C4-2B (cell line): ENCODE results near the gene ARHGAP12.

Experiments used
- H3K27ac ChIP-seq: fragments of 450-650 bp; 2 replicates; pipeline ENCODE4 v1.5.1; 2017
- ZFX ChIP-seq: fragments of 450-650 bp; IDR thresholded peaks from 2 replicates; pipeline ENCODE4 v1.6.1; 2017
- TF ChIP-seq, protein P1 (sequence below): fragments of 450-650 bp; conservative IDR thresholded peaks from 2 replicates; pipeline ENCODE4 v1.5.1; 2017; ENCODE audit warnings: mild to moderate bottlenecking

The ARHGAP12 gene

GRCh38 chr10:31873724-31874123 is 54.9 kb downstream of the ARHGAP12 start:
- TF ChIP-seq, protein P1, sequence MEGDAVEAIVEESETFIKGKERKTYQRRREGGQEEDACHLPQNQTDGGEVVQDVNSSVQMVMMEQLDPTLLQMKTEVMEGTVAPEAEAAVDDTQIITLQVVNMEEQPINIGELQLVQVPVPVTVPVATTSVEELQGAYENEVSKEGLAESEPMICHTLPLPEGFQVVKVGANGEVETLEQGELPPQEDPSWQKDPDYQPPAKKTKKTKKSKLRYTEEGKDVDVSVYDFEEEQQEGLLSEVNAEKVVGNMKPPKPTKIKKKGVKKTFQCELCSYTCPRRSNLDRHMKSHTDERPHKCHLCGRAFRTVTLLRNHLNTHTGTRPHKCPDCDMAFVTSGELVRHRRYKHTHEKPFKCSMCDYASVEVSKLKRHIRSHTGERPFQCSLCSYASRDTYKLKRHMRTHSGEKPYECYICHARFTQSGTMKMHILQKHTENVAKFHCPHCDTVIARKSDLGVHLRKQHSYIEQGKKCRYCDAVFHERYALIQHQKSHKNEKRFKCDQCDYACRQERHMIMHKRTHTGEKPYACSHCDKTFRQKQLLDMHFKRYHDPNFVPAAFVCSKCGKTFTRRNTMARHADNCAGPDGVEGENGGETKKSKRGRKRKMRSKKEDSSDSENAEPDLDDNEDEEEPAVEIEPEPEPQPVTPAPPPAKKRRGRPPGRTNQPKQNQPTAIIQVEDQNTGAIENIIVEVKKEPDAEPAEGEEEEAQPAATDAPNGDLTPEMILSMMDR: no peak
- no peak for TF ChIP-seq ZFX
- H3K27ac ChIP-seq: no peak overlapping the region

DNA sequence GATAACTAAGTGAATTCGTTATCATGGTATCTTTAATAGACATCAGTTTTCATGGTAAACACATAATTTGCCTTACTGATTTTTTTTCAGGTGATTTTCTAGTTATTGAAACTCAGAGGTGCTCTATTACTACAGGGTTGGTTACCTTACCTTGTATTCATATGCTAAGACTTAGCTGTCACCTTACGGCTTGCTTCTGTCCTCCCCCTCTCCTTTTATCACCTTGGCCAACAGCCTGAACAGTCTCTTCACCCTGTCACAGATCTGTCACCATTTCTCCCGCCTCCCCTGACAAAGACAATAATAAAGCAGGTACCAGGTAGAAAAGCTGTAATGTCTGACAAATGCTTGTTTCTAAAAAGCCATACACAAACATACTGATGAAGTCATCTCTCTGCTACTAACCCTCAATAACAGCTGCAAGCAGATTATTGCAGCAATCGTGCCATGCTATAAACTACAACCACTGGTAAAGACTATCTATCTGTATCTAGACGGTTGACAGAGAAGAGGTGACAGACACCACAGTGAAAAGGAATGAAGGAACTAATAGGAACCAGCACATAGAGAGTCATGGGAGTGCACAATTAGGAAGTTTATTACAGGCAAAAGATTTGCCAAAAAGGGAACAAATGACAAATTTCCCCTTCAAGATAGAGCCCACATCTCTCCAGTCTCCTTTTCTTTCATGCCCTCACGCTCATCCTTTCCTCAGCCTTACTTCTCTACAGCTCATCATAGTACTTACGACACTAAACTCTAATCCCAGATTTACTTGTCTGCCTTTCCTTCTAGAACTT is 57.2 kb downstream of the ARHGAP12 start:
- TF ChIP-seq, protein P1: no peak
- no peak for TF ChIP-seq ZFX
- H3K27ac ChIP-seq: no peak overlapping the region

- TF ChIP-seq, protein P1: no peak
- TF ChIP-seq ZFX: no peak
- no peak overlapping the region for H3K27ac ChIP-seq
Observed at GRCh38 chr10:31867646-31868045, 61.0 kb downstream of the ARHGAP12 start.

DNA sequence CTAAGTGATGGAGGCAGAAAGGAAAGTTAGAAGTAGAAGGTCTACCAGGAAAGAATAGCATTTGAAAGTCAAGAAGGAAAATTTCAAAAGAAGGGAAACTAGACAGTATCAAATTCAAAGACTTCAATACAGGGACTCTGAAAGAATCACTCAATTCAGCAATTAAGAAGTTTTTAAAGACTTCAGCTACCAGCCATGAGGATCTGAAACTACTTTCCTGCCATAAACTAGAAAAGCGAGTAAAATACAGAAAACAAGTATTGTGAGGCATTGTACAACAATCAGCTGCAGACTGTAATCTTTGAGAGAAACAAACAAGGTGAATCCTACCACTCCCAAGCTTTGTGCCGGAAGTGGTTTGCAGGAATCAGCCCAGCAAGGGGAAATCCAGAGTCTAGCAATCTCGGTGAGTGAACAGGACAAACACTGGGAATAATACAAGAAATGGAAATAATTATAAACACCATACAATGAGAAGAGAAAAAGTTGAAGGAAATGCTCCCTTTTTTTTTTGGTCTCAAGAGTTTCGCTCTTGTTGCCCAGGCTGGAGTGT is 62.4 kb downstream of the ARHGAP12 start:
- no peak for TF ChIP-seq ZFX
- TF ChIP-seq, protein P1: no peak
- H3K27ac ChIP-seq: no peak overlapping the region

GRCh38 chr10:31864834-31865518 is 63.7 kb downstream of the ARHGAP12 start:
- TF ChIP-seq ZFX: no peak
- TF ChIP-seq, protein P1: no peak
- peak overlapping the region; percentile 15; the same call in 1 of the 2 replicates for H3K27ac ChIP-seq

DNA sequence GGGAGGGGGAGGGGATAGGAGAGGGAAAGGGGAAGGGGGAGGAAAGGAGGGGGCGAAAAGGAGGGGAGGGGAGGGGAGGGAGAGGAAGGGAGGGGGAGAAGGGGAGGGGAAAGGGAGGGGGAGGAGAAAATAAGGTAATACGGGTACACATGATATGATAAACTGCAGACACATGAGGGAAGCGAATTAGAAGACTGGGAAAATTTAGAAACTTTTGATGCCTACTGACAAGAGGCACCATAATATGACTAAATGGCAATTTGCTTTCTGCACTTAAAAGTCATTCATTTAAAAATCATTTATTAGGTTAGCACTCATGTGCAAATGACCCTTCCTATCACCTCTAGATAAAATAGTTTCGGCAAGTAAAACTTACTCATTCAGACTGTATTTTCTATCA is 73.6 kb downstream of the ARHGAP12 start:
- TF ChIP-seq, protein P1: no peak
- no peak for TF ChIP-seq ZFX
- no peak overlapping the region for H3K27ac ChIP-seq

DNA sequence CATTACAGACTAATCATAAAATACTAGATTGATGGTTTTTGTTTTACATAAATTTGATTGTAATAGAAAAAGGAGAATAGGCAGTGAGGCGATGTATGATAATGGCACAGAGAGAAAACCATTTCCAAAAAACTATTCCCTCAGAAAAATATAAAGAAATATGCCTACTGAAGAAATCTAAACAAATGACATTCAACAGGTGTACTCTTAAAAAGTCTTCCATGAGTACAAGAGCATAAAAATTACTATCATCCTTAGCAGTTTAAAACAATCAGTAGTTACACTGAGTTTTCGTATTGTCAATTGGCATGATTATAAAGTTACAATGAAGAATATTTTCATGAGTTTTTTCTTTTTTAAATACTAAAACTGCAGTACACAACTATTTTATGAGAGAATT is 75.0 kb downstream of the ARHGAP12 start:
- TF ChIP-seq ZFX: no peak
- TF ChIP-seq, protein P1: no peak
- no peak overlapping the region for H3K27ac ChIP-seq
